ENCODE measurements around the gene OR52E5.

Gene OR52E5

DNA sequence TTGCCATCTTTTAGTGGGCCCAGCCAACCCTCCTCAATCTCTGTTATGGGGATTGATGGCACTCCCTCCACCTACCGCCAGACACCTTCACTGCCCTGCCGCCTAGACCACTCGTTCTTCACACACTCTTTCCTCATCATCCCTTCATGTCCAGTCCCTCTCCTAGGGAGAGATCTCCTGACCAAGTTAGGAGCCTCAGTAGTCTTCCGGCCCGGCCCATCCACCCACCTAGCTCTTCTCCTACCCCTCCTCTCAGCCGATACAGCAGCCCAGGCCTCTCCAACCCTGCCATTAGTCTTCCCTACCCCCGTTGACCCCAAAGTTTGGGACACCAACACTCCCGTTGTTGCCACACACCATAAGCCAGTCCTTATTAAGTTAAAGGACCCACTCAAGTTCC lies 38.1 kb downstream of the OR52E5 start:
- TF ChIP-seq, protein P1, sequence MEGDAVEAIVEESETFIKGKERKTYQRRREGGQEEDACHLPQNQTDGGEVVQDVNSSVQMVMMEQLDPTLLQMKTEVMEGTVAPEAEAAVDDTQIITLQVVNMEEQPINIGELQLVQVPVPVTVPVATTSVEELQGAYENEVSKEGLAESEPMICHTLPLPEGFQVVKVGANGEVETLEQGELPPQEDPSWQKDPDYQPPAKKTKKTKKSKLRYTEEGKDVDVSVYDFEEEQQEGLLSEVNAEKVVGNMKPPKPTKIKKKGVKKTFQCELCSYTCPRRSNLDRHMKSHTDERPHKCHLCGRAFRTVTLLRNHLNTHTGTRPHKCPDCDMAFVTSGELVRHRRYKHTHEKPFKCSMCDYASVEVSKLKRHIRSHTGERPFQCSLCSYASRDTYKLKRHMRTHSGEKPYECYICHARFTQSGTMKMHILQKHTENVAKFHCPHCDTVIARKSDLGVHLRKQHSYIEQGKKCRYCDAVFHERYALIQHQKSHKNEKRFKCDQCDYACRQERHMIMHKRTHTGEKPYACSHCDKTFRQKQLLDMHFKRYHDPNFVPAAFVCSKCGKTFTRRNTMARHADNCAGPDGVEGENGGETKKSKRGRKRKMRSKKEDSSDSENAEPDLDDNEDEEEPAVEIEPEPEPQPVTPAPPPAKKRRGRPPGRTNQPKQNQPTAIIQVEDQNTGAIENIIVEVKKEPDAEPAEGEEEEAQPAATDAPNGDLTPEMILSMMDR (conservative IDR thresholded peaks at IDR 0.05; ENCODE audit: low read depth, low read length): no peak
- no peak overlapping the region for H3K4me3 ChIP-seq (ENCODE audit: low read depth, low read length)
- DNase-seq (ENCODE audit: low read depth): no peak

- no peak for DNase-seq (ENCODE audit: low read depth)
- TF ChIP-seq, protein P1 (conservative IDR thresholded peaks at IDR 0.05; ENCODE audit: low read depth, low read length): no peak
Observed at GRCh38 chr11:5932671-5933070, 39.7 kb downstream of the OR52E5 start.

GRCh38 chr11:5933116-5933515 lies 40.1 kb downstream of the OR52E5 start:
- no peak overlapping the region for H3K4me3 ChIP-seq (ENCODE audit: low read depth, low read length)
- TF ChIP-seq, protein P1 (conservative IDR thresholded peaks at IDR 0.05; ENCODE audit: low read depth, low read length): no peak
- no peak for DNase-seq (ENCODE audit: low read depth)

More at GRCh38 chr11:5932671-5933070, 39.7 kb downstream of the OR52E5 start:
- H3K4me3 ChIP-seq (ENCODE audit: low read depth, low read length): no peak overlapping the region

DNA sequence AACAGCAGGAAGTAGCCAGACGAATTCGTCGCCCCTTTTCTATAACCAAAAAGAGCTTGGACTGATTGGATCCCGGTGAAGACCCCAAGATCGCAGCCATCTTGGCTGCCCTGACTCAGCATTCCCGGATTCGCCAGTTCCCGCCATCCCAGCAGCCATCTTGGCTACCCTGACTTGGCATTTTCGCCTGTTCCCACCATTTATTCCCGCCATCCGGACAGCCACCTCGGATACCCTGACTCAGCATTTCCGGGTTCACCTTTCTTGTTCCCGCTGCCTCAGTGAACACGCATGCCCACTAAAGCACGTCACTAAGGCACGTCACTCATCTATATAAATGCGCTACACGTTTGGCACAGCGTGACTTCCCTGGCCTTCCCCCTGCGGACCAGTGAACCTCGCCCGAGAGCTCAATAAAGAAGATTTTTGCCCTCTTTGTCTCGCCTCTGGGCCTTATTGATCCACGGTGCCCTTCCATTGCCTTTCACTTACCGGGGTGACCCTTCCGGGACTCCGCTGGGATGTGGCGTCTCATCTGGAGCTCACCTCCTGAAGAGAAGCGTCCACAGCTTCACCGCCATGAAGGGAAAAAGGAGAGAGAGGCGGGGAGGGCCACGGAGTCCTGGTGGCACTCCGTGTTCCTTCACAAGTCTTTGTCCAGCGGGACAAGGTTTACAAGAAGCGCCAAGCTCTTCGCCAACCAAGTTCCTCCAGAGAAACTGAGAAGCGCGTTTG lies 45.0 kb downstream of the OR52E5 start:
- no peak for DNase-seq (ENCODE audit: low read depth)
- H3K4me3 ChIP-seq (ENCODE audit: low read depth, low read length): no peak overlapping the region
- TF ChIP-seq, protein P1 (conservative IDR thresholded peaks at IDR 0.05; ENCODE audit: low read depth, low read length): no peak

DNA sequence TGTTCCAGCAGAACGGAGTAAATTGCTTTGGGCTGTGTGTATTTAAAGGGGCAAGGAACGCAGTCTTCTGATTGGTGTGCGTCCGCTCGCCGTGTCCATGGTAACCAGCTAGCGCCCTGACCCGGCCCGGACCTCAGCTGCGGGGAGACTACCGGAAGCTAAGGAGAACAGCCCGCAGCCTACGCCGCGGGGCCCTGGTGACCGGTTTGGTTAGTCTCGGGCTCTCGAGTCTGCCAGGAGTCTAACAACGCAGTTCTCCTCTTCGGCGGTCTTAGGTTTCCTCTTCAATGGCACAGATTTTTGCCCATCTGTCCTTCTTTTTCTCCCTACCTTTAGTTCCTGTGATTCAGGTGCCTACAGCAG lies 45.6 kb downstream of the OR52E5 start:
- no peak overlapping the region for H3K4me3 ChIP-seq (ENCODE audit: low read depth, low read length)
- DNase-seq (ENCODE audit: low read depth): no peak
- TF ChIP-seq, protein P1 (conservative IDR thresholded peaks at IDR 0.05; ENCODE audit: low read depth, low read length): no peak

GRCh38 chr11:5940748-5941147 lies 47.7 kb downstream of the OR52E5 start:
- TF ChIP-seq, protein P1 (conservative IDR thresholded peaks at IDR 0.05; ENCODE audit: low read depth, low read length): no peak
- DNase-seq (ENCODE audit: low read depth): no peak

GRCh38 chr11:5941951-5942350 lies 48.9 kb downstream of the OR52E5 start, which contains the start of gene OR56A3:
Gene OR56A3 (plus strand): TSS chr11:5942251. CDS start chr11:5947347, 5,096 bp downstream.
- TF ChIP-seq, protein P1 (conservative IDR thresholded peaks at IDR 0.05; ENCODE audit: low read depth, low read length): no peak
- no peak within 1 kb of the TSS for H3K4me3 ChIP-seq (ENCODE audit: low read depth, low read length)
- DNase-seq (ENCODE audit: low read depth): no peak

More at GRCh38 chr11:5940748-5941147, 47.7 kb downstream of the OR52E5 start:
- no peak overlapping the region for H3K4me3 ChIP-seq (ENCODE audit: low read depth, low read length)
